Activated CD4-positive, CD25-positive, alpha-beta regulatory T cell treated with anti-CD3 and anti-CD28 coated beads, Interleukin-2, amount 50 U/mL, for 16 hours (primary cell): ENCODE measurements around the gene TNFSF11.

Source experiments
- DNase-seq: peaks from one replicate; pipeline ENCODE4 v3.0.0-alpha.2; 2020; ENCODE audit warnings: low read depth, low spot score

Gene TNFSF11

GRCh38 chr13:42652642-42653415 lies 78.9 kb downstream of the TNFSF11 start:
- no peak for DNase-seq

GRCh38 chr13:42653679-42654078 lies 79.7 kb downstream of the TNFSF11 start:
- DNase-seq, result no peak

GRCh38 chr13:42654212-42654611 lies 80.3 kb downstream of the TNFSF11 start:
- DNase-seq, result no peak

- DNase-seq, result no peak
Measured at GRCh38 chr13:42654722-42655121, 80.8 kb downstream of the TNFSF11 start.

- DNase-seq, result no peak
Measured at GRCh38 chr13:42656161-42656560, 82.2 kb downstream of the TNFSF11 start.

- no peak for DNase-seq
Measured at GRCh38 chr13:42656958-42657357, 83.0 kb downstream of the TNFSF11 start.
